Testis (tissue), 3 donors: ENCODE results near the gene PIK3CD. TPM values are rescaled to one million over a fixed set of nuclear protein-coding genes. Genes with fewer than 3 reads are reported as not detected.

ENCODE experiments used
- DNase-seq: peaks from one replicate; pipeline ENCODE4 v3.0.0-alpha.2; 2019
- H3K27ac ChIP-seq, 2 donors: fragments of 200-600 bp; sonication (generic); one replicate each; pipeline ENCODE4 v1.5.1; 2019
- H3K27me3 ChIP-seq: fragments of 200-600 bp; sonication (generic); one replicate; pipeline ENCODE4 v1.5.1; 2019
- H3K36me3 ChIP-seq: fragments of 200-600 bp; sonication (generic); one replicate; pipeline ENCODE4 v1.5.1; 2017; ENCODE audit warnings: low read depth; ENCODE audit errors: missing control alignments
- H3K4me1 ChIP-seq: fragments of 200-600 bp; sonication (generic); one replicate; pipeline ENCODE4 v1.5.1; 2019
- H3K4me3 ChIP-seq, 2 donors: fragments of 200-600 bp; sonication (generic); one replicate each; pipeline ENCODE4 v1.5.1; 2017 to 2019
- H3K9me3 ChIP-seq: fragments of 200-600 bp; sonication (generic); one replicate; pipeline ENCODE4 v1.5.1; 2017
- CTCF ChIP-seq, 3 experiments: fragments of 450-650 bp in 2 of 3; fragments of 200-600 bp in 1 of 3; sonication (generic) in 1 of 3; IDR thresholded peaks; one replicate each; pipeline ENCODE4 v1.5.1; 2016 to 2019; ENCODE audit warnings: antibody characterized with exemption in 3 of 3, mild to moderate bottlenecking in 2 of 3, moderate library complexity in 1 of 3
- POLR2A ChIP-seq: fragments of 450-650 bp; IDR thresholded peaks from one replicate; pipeline ENCODE4 v1.6.1; 2017; ENCODE audit warnings: antibody characterized with exemption, mild to moderate bottlenecking, moderate library complexity
- WGBS, 2 donors: methylation state at CpG; one replicate each; pipeline ENCODE4 v1.1.5; 2018; 5-methylcytosine and 5-hydroxymethylcytosine counted together
- intact Hi-C: fragments of 100-400 bp; cut with DNase I; formaldehyde crosslinking; loops from one replicate; pipeline ENCODE4 v1.15.1; 2023; ENCODE audit warnings: low total_unique reads
- polyA plus RNA-seq: library from polyadenylated mRNA; stranded (reverse); fragments of 350-450 nt; fragmentation: Illumina TruSeq; extraction: RNeasy Lipid Tissue Mini Kit (QIAGEN cat#74804); gene quantifications from one replicate; pipeline ENCODE4 v1.2.3, GENCODE V29; 2014; ENCODE audit warnings: low read depth, low replicate concordance; ENCODE audit not compliant: insufficient read depth
- total RNA-seq, 2 donors: library from RNA; depleted of rRNA; stranded (reverse); fragments of >200 nt; gene quantifications; one replicate each; pipeline ENCODE4 v1.2.3, GENCODE V29; 2016

The PIK3CD gene
- total and polyA plus RNA-seq, 3 donors from 2014 or later, result 11.7 to 17.2 (median 12.4) TPM

DNA sequence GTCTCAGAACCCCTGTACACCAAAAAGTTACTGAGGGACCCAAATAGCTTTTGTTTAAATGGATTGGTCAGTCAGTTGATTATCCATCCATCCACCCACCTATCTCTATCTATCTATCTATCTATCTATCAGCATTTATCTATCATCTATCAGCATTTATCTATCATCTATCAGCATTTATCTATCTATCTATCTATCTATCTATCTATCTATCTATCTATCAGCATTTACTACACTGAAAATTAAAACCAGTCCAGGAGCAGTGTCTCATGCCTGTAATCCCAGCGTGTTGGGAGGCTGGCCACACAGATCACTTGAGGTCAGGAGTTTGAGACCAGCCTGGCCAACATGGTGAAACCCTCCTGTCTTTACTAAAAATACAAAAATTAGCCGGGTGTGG, 125.2 kb downstream of the PIK3CD start:
- 87 to 98% methylated on average over 2 of the region's 2 CpGs for WGBS, 2 donors
- no peak overlapping the region for H3K27ac ChIP-seq
- H3K27me3 ChIP-seq, result no peaks in the 10 kb centered on the region
- intact Hi-C loops, result no loop called here
- no peaks in the 10 kb centered on the region for H3K9me3 ChIP-seq
- H3K4me1 ChIP-seq, result no peaks in the 10 kb centered on the region
- no peak overlapping the region for H3K4me3 ChIP-seq
- DNase-seq, result no peak
- TF ChIP-seq CTCF (IDR thresholded peaks at IDR 0.05) (no peak), POLR2A (no peak)
- no peaks in the 10 kb centered on the region for H3K36me3 ChIP-seq

Other genes starting within 250 kb of the PIK3CD start
- 10 to 100 TPM; 16.3 to 17.4 TPM for gene SLC25A33, start 112.3 kb upstream of the PIK3CD start, total RNA-seq
- 26.0 TPM for gene SLC25A33, start 112.3 kb upstream of the PIK3CD start, polyA plus RNA-seq
- 10 to 100 TPM; 35.8 to 36.2 TPM for gene TMEM201, start 62.8 kb upstream of the PIK3CD start, total RNA-seq
- gene TMEM201, start 62.8 kb upstream of the PIK3CD start, polyA plus RNA-seq, result 26.6 TPM
- gene CLSTN1, start 172.2 kb downstream of the PIK3CD start, total RNA-seq, result 10 to 100 TPM; 52.6 to 70.2 TPM
- 60.4 TPM for gene CLSTN1, start 172.2 kb downstream of the PIK3CD start, polyA plus RNA-seq